Progenitor cell of endocrine pancreas (in vitro differentiated cells): ENCODE results near the gene MYOF. TPM values are rescaled to one million over a fixed set of nuclear protein-coding genes. Genes with fewer than 3 reads are reported as not detected.

Source experiments
- DNase-seq: peaks from one replicate; pipeline ENCODE4 v3.0.0; 2021; ENCODE audit warnings: low spot score; ENCODE audit not compliant: unreplicated experiment
- H3K27ac Mint-ChIP-seq: 2 replicates; pipeline ENCODE4 v1.8.0; 2021; ENCODE audit warnings: mild to moderate bottlenecking, moderate library complexity, mixed read lengths
- H3K27me3 Mint-ChIP-seq: 2 replicates; pipeline ENCODE4 v1.8.0; 2021; ENCODE audit warnings: mixed read lengths
- H3K36me3 Mint-ChIP-seq: 2 replicates; pipeline ENCODE4 v1.8.0; 2022; ENCODE audit warnings: mixed read lengths; ENCODE audit not compliant: insufficient read depth
- H3K4me1 Mint-ChIP-seq: 2 replicates; pipeline ENCODE4 v1.8.0; 2021; ENCODE audit warnings: low read depth, mixed read lengths
- H3K4me3 Mint-ChIP-seq: 2 replicates; pipeline ENCODE4 v1.8.0; 2021; ENCODE audit warnings: low read depth, mild to moderate bottlenecking, moderate library complexity, mixed read lengths
- H3K9me3 Mint-ChIP-seq: 2 replicates; pipeline ENCODE4 v1.8.0; 2021; ENCODE audit warnings: low read depth, mixed read lengths
- total RNA-seq: library from RNA; stranded (reverse); gene quantifications from 2 replicates; pipeline ENCODE4 v1.2.1, GENCODE V29; 2021
- TF ChIP-seq, protein P1 (sequence below): fragments of 200-600 bp; sonication (generic); IDR thresholded peaks from one replicate; pipeline ENCODE4 v1.5.0; 2021; ENCODE audit warnings: antibody characterized with exemption, mild to moderate bottlenecking; ENCODE audit not compliant: unreplicated experiment

The MYOF gene
- total RNA-seq, 1 donor from 2014 or later: 25.5 TPM

DNA sequence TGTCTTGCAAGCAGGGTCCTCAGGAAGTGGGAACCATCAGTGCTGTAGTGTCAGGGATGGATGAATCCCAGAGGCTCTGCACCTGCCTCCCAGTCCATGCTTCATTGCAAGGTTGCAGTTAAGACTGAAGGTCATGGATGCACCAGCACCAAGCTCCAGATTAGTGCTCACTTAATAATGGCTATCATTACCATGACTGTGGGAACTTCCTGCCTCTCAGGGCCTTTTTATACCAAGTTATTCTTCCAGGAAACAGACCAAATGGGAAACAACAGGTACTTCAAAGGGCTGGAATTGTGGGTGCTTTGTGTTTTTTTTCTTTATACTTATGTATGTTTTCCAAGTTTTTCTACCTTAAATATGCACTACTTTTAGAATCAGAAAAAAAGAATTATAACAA is 210.8 kb downstream of the MYOF start:
- Mint-ChIP-seq H3K9me3 (peaks cover 10% of the 10 kb centered on the region), H3K4me3 (no peak overlapping the region), H3K27me3 (no peaks in the 10 kb centered on the region), H3K36me3 (no peaks in the 10 kb centered on the region), H3K27ac (no peak overlapping the region), H3K4me1 (no peaks in the 10 kb centered on the region)
- no peak for DNase-seq
- TF ChIP-seq, protein P1, sequence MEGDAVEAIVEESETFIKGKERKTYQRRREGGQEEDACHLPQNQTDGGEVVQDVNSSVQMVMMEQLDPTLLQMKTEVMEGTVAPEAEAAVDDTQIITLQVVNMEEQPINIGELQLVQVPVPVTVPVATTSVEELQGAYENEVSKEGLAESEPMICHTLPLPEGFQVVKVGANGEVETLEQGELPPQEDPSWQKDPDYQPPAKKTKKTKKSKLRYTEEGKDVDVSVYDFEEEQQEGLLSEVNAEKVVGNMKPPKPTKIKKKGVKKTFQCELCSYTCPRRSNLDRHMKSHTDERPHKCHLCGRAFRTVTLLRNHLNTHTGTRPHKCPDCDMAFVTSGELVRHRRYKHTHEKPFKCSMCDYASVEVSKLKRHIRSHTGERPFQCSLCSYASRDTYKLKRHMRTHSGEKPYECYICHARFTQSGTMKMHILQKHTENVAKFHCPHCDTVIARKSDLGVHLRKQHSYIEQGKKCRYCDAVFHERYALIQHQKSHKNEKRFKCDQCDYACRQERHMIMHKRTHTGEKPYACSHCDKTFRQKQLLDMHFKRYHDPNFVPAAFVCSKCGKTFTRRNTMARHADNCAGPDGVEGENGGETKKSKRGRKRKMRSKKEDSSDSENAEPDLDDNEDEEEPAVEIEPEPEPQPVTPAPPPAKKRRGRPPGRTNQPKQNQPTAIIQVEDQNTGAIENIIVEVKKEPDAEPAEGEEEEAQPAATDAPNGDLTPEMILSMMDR: no peak

DNA sequence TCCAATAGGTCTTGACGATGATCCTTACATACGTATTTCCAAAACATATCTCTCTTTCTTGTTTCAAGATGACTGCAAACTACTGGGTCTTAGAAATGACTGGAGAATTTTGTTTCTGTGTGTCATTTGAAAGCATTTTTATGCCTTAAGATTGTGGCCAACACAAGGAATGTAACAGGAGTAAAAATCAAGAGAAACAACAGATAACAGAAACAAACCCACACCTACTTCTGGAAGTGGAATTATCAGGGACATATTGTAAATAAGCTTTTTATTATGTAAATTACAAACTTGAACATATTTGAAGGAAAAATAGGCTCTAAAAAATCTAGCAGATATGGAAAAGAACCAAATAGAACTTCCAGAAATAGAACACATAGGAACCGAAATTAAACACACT is 212.9 kb downstream of the MYOF start:
- Mint-ChIP-seq H3K4me1 (no peaks in the 10 kb centered on the region), H3K27ac (no peak overlapping the region), H3K27me3 (no peaks in the 10 kb centered on the region), H3K9me3 (peaks cover 10% of the 10 kb centered on the region), H3K4me3 (no peak overlapping the region), H3K36me3 (no peaks in the 10 kb centered on the region)
- DNase-seq: no peak
- TF ChIP-seq, protein P1: no peak

DNA sequence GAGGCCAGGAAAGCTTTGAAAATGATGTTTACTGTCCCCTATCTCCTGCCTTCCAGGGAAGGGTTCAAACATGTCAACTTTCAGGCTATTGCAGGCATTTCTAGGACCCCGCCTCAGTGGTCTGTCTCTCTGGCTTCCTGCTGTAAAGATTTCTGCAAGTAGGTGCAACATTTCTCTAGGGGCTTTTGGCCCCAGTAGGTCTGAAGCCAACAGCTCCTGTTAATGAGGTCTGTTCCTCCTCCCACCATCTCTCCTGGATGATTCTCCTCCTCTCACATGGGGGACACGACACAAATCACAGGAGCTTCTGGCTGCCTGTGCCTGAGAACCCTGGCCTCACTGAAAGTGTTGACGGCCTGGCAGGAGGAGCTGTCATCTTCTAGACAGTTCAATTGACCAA is 214.1 kb downstream of the MYOF start:
- TF ChIP-seq, protein P1: no peak
- no peak overlapping the region for H3K27ac Mint-ChIP-seq
- H3K4me1 Mint-ChIP-seq: no peaks in the 10 kb centered on the region
- no peak for DNase-seq
- peaks cover 10% of the 10 kb centered on the region for H3K9me3 Mint-ChIP-seq
- no peak overlapping the region for H3K4me3 Mint-ChIP-seq
- no peaks in the 10 kb centered on the region for H3K27me3 Mint-ChIP-seq
- H3K36me3 Mint-ChIP-seq: no peaks in the 10 kb centered on the region

DNA sequence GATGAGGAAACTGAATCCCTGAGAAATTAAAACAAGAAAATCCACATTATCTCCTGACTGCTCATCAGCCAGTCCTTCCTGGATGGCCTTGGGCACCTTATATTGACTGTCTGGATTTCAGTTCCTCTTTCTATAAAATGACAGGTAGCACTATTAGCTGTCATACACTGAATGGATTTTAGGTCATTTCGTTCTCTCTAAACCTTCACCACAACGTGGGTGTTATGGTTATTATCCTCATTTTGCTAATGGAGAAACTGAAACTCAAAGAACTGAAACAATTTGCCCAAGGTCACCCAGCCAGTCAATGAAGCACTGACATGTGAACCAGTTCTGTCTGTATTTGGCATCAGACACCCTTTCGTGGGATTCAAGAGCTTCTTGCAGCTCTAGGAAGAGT is 214.6 kb downstream of the MYOF start:
- Mint-ChIP-seq H3K9me3 (peaks cover 10% of the 10 kb centered on the region), H3K27me3 (no peaks in the 10 kb centered on the region), H3K4me3 (no peak overlapping the region), H3K4me1 (no peaks in the 10 kb centered on the region), H3K36me3 (no peaks in the 10 kb centered on the region), H3K27ac (no peak overlapping the region)
- TF ChIP-seq, protein P1: no peak
- DNase-seq: no peak

DNA sequence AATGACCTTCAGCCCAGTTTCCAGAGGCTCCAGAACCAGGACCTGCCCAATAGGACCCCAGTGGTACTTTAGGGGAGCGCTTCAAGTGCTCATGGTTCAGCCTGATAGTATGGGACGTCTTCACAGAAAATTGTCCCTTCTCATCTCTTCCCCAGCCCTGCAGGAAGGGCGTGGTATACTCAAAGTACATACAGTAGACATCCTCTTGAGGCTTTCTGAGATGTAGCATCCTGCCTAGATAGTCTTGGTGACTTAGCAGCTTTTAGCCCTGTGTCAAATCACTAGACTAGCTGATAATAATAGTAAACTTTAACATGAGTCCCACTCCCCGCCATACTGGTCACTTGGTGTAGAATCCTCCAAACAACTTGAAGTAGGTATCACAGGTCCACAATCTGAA is 215.3 kb downstream of the MYOF start:
- no peak overlapping the region for H3K4me3 Mint-ChIP-seq
- no peak overlapping the region for H3K27ac Mint-ChIP-seq
- no peak for DNase-seq
- TF ChIP-seq, protein P1: no peak
- H3K9me3 Mint-ChIP-seq: peaks cover 10% of the 10 kb centered on the region
- H3K36me3 Mint-ChIP-seq: no peaks in the 10 kb centered on the region
- no peaks in the 10 kb centered on the region for H3K27me3 Mint-ChIP-seq
- no peaks in the 10 kb centered on the region for H3K4me1 Mint-ChIP-seq
